Measurements from ENCODE around the gene CACNA1S. TPM values are rescaled to one million over a fixed set of nuclear protein-coding genes. Genes with fewer than 3 reads are reported as not detected.

Gene CACNA1S
- total and polyA plus RNA-seq, 10 donors, result 0.04 to 0.17 (median 0.09) TPM; not detected in 7

DNA sequence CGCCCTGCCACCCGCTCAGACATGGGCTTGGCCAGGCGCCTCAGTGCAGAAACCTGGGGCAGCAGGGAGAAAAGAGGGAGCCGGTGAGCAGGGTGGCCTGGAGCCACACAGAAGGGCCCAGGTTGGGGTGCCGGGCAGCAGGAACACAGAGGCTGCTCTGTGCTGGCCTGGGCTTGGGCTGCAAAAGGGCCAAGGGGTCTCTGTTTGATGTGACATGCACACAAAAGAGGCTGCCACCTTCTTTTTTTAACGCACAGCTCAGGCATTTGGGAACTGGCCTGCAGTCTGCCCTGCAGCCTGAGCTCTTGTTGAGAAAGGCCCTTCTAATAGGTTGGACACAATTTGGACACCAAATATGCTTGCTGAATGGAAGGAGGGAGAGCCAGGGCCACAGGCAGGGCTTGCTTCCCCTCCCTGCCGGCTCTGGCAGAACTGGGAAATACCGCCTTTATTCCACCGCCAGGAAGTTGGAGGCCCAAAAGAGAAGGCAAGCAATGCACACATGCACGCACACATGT is 121.1 kb downstream of the CACNA1S start:
- H3K27me3 ChIP-seq (replicated peaks in 1 of 7), result no peaks in the 10 kb centered on the region
- peaks cover 0 to 100% (median 82%) of the 10 kb centered on the region in 6 donors for H3K36me3 ChIP-seq
- intact Hi-C loops (cut with DNase I; ENCODE audit: low total_unique reads), result no loop called here
- 70 to 92% (median 88%) methylated on average over 9 to 10 of the region's 10 CpGs for WGBS, 5 donors
- H3K4me3 ChIP-seq, result no peak overlapping the region
- H3K4me1 ChIP-seq, result peaks cover 0 to 11% (median 5%) of the 10 kb centered on the region in 6 donors
- TF ChIP-seq, protein P1, sequence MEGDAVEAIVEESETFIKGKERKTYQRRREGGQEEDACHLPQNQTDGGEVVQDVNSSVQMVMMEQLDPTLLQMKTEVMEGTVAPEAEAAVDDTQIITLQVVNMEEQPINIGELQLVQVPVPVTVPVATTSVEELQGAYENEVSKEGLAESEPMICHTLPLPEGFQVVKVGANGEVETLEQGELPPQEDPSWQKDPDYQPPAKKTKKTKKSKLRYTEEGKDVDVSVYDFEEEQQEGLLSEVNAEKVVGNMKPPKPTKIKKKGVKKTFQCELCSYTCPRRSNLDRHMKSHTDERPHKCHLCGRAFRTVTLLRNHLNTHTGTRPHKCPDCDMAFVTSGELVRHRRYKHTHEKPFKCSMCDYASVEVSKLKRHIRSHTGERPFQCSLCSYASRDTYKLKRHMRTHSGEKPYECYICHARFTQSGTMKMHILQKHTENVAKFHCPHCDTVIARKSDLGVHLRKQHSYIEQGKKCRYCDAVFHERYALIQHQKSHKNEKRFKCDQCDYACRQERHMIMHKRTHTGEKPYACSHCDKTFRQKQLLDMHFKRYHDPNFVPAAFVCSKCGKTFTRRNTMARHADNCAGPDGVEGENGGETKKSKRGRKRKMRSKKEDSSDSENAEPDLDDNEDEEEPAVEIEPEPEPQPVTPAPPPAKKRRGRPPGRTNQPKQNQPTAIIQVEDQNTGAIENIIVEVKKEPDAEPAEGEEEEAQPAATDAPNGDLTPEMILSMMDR (IDR thresholded peaks at IDR 0.05 in 8 of 11, conservative IDR thresholded peaks at IDR 0.05 in 3 of 11), result no peak
- no peak for TF ChIP-seq POLR2AphosphoS5 (IDR thresholded peaks at IDR 0.05)
- no peak for TF ChIP-seq POLR2A (IDR thresholded peaks at IDR 0.05)
- no peaks in the 10 kb centered on the region for H3K9me3 ChIP-seq
- H3K27ac ChIP-seq, result no peak overlapping the region
- DNase-seq, result no peak

DNA sequence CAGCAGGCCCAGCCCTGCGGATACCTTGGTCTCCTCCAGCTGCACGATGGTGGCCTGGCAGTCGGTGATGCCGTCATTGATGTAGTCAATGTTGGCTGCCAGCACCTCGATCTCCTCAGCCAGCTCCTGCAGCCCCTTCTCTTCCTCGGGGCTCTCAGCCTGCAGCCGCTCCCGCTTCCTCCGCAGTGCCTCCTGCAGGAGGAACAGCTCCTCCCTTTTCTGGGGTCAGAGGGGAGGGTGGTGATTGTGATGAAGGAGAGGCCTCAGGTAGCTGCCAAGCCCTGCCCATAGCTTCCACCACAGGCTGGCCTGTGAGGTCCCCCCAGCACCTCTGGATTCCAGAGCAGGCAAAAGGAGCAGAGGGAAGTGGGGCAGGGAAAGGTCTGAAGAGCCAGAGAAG is 122.1 kb downstream of the CACNA1S start:
- H3K36me3 ChIP-seq, result peaks cover 0 to 100% (median 76%) of the 10 kb centered on the region in 6 donors
- no peak for TF ChIP-seq POLR2AphosphoS5 (IDR thresholded peaks at IDR 0.05)
- TF ChIP-seq, protein P1 (IDR thresholded peaks at IDR 0.05 in 8 of 11, conservative IDR thresholded peaks at IDR 0.05 in 3 of 11), result no peak
- intact Hi-C loops (cut with DNase I; ENCODE audit: low total_unique reads), result no loop called here
- no peak overlapping the region for H3K27ac ChIP-seq
- no peaks in the 10 kb centered on the region for H3K9me3 ChIP-seq
- 89 to 96% (median 95%) methylated on average over 9 of the region's 9 CpGs for WGBS, 5 donors
- DNase-seq, result no peak
- H3K4me3 ChIP-seq, result no peak overlapping the region
- peaks cover 0 to 11% (median 5%) of the 10 kb centered on the region in 6 donors for H3K4me1 ChIP-seq
- no peaks in the 10 kb centered on the region for H3K27me3 ChIP-seq (replicated peaks in 1 of 7)

Other genes starting within 250 kb of the CACNA1S start
- gene GPR25, start 239.4 kb downstream of the CACNA1S start, total RNA-seq, result 1 to 10 TPM in 1 of 7 donors, under 1 TPM in 4, not detected in 2; 0.50 to 3.6 (median 0.80) TPM
- under 1 TPM; 0.09 to 0.38 (median 0.14) TPM for gene GPR25, start 239.4 kb downstream of the CACNA1S start, polyA plus RNA-seq
- 1 to 10 TPM in 1 of 7 donors, under 1 TPM in 3, not detected in 3; 0.32 to 1.4 (median 0.72) TPM for gene INAVA, start 217.5 kb downstream of the CACNA1S start, total RNA-seq
- under 1 TPM; 0.39 to 0.42 (median 0.39) TPM for gene INAVA, start 217.5 kb downstream of the CACNA1S start, polyA plus RNA-seq
- gene KIF21B, start 88.7 kb downstream of the CACNA1S start, total RNA-seq, result 10 to 100 TPM; 27.1 to 49.0 (median 30.0) TPM
- 1 to 10 TPM; 3.0 to 9.3 (median 4.5) TPM for gene KIF21B, start 88.7 kb downstream of the CACNA1S start, polyA plus RNA-seq
- under 1 TPM in 1 of 7 donors, not detected in 6; 0.85 TPM for gene ASCL5, start 14.8 kb upstream of the CACNA1S start, total RNA-seq
- gene ASCL5, start 14.8 kb upstream of the CACNA1S start, polyA plus RNA-seq, result under 1 TPM; 0.06 to 0.09 (median 0.09) TPM
- 10 to 100 TPM; 21.5 to 50.3 (median 33.9) TPM for gene TMEM9, start 42.0 kb upstream of the CACNA1S start, total RNA-seq
- 10 to 100 TPM; 28.2 to 39.8 (median 35.6) TPM for gene TMEM9, start 42.0 kb upstream of the CACNA1S start, polyA plus RNA-seq
- not detected for gene IGFN1, start 78.4 kb upstream of the CACNA1S start, total RNA-seq
- under 1 TPM; 0.02 to 0.03 (median 0.02) TPM for gene IGFN1, start 78.4 kb upstream of the CACNA1S start, polyA plus RNA-seq
- not detected for gene PKP1, start 171.1 kb upstream of the CACNA1S start, total RNA-seq
- under 1 TPM; 0.04 to 0.10 (median 0.06) TPM for gene PKP1, start 171.1 kb upstream of the CACNA1S start, polyA plus RNA-seq